ENCODE results near the gene TNFAIP2.
"Not testable (repeated sequence)": the region's sequence is repeated elsewhere in the genome, so short reads cannot be mapped to it uniquely, and the experiment has no call there.

The TNFAIP2 gene

GRCh38 chr14:103155826-103156394 is 32.6 kb downstream of the TNFAIP2 start:
- no peak for DNase-seq (ENCODE audit: low spot score)

GRCh38 chr14:103156651-103157378 is 33.6 kb downstream of the TNFAIP2 start:
- no peak for DNase-seq (ENCODE audit: low spot score)

GRCh38 chr14:103157969-103158368 is 34.7 kb downstream of the TNFAIP2 start:
- no peak for DNase-seq (ENCODE audit: low spot score)

- DNase-seq (ENCODE audit: low spot score), result no peak
Observed at GRCh38 chr14:103158688-103159087, 35.4 kb downstream of the TNFAIP2 start.

- DNase-seq (ENCODE audit: low spot score), result no peak
Observed at GRCh38 chr14:103160321-103161053, 37.2 kb downstream of the TNFAIP2 start.

GRCh38 chr14:103161054-103161397 is 37.8 kb downstream of the TNFAIP2 start:
- no peak for DNase-seq (ENCODE audit: low spot score)

GRCh38 chr14:103163199-103163598 is 39.9 kb downstream of the TNFAIP2 start:
- DNase-seq (ENCODE audit: low spot score), result no peak

GRCh38 chr14:103164006-103164405 is 40.7 kb downstream of the TNFAIP2 start:
- no peak for DNase-seq (ENCODE audit: low spot score)

- DNase-seq (ENCODE audit: low spot score), result no peak
Observed at GRCh38 chr14:103164779-103165178, 41.5 kb downstream of the TNFAIP2 start.

- no peak for DNase-seq (ENCODE audit: low spot score)
Observed at GRCh38 chr14:103165323-103165722, 42.1 kb downstream of the TNFAIP2 start.

GRCh38 chr14:103169954-103170353 is 46.7 kb downstream of the TNFAIP2 start:
- DNase-seq (ENCODE audit: low spot score), result no peak

- DNase-seq (ENCODE audit: low spot score), result not testable (repeated sequence)
Observed at GRCh38 chr14:103171206-103171605, 47.9 kb downstream of the TNFAIP2 start.

- DNase-seq (ENCODE audit: low spot score), result no peak
Observed at GRCh38 chr14:103172921-103173320, 49.7 kb downstream of the TNFAIP2 start.

- not testable (repeated sequence) for DNase-seq (ENCODE audit: low spot score)
Observed at GRCh38 chr14:103173887-103174286, 50.6 kb downstream of the TNFAIP2 start.

GRCh38 chr14:103176176-103176575 is 52.9 kb downstream of the TNFAIP2 start:
- DNase-seq (ENCODE audit: low spot score), result not testable (repeated sequence)

- DNase-seq (ENCODE audit: low spot score), result no peak
Observed at GRCh38 chr14:103177376-103177775, 54.1 kb downstream of the TNFAIP2 start.

- DNase-seq (ENCODE audit: low spot score), result no peak
Observed at GRCh38 chr14:103178521-103178920, 55.3 kb downstream of the TNFAIP2 start.

GRCh38 chr14:103179094-103179493 is 55.8 kb downstream of the TNFAIP2 start:
- no peak for DNase-seq (ENCODE audit: low spot score)

- DNase-seq (ENCODE audit: low spot score), result no peak
Observed at GRCh38 chr14:103180331-103180730, 57.1 kb downstream of the TNFAIP2 start.

- DNase-seq (ENCODE audit: low spot score), result no peak
Observed at GRCh38 chr14:103184046-103184445, 60.8 kb downstream of the TNFAIP2 start.

- no peak for DNase-seq (ENCODE audit: low spot score)
Observed at GRCh38 chr14:103185051-103186029, 62.1 kb downstream of the TNFAIP2 start.

- no peak for DNase-seq (ENCODE audit: low spot score)
Observed at GRCh38 chr14:103186241-103186822, 63.1 kb downstream of the TNFAIP2 start.

Data from Ammon's horn (tissue), 1 donor.